Measurements from ENCODE around the gene TACC2.

- TF ChIP-seq CTCF (IDR thresholded peaks at IDR 0.05) (no peak), POLR2A (IDR thresholded peaks at IDR 0.05) (no peak)
Measured at GRCh38 chr10:122191936-122192541, 203.1 kb downstream of the TACC2 start.
